ENCODE results near the gene PID1. TPM values are rescaled to one million over a fixed set of nuclear protein-coding genes. Genes with fewer than 3 reads are reported as not detected.

Gene PID1
- total RNA-seq, 2 donors from 2014 or later = 66.2 to 109 TPM

DNA sequence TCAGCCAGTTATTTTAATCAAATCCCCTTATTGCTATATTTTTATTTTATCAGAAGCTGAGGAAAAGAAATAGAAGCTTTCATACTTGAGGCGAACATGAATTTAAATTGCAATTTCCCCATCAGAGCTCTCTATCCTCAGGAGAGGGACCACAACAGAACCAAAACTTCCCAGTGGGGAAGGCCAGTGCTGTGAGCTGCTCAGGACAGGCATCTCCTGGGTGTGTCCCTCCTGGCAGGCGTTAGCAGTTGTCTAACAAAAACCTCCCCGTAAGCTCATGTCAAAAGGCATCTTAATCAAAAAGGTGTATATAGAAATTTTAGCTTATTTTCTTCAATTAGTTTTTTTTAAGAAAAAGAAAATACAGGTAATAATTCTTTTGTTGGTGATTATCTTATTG lies 93.0 kb downstream of the PID1 start:
- no peak overlapping the region for H3K4me3 ChIP-seq
- H3K27ac ChIP-seq = peak overlapping the region; percentile 16 to 54
- TF ChIP-seq CTCF (IDR thresholded peaks at IDR 0.05) = no peak
- DNase-seq (ENCODE audit: low spot score) = no peak
- ATAC-seq (ENCODE audit: insufficient number of reproducible peaks, low FRiP score, low read depth) = no peak
- no peaks in the 10 kb centered on the region for H3K36me3 ChIP-seq
- no peaks in the 10 kb centered on the region for H3K9me3 ChIP-seq
- peaks cover 5 to 91% of the 10 kb centered on the region in 2 donors for H3K4me1 ChIP-seq (ENCODE audit: control insufficient read depth in 1 of 2, low read depth in 2 of 2)
- H3K27me3 ChIP-seq (replicated peaks; ENCODE audit: insufficient read depth) = no peaks in the 10 kb centered on the region

DNA sequence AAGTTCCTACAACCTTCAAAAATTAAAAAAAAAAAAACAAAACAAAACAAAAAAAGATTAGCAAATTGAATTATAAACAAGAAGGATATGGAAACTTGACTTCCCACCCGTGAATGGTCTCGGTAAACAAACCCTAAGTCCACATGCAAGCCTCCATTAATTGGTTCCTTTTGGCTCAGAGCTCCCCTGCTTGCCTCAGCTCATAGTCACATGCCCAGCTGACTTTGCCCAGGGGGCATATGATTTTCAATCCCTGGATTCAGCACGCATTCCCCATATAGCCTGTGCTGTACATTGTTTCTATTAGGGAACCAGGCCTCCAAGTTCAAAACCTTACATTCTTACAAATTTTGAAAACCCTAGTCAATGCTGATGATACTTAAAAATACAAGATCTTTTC lies 95.0 kb downstream of the PID1 start:
- Histone ChIP-seq H3K4me1 (ENCODE audit: control insufficient read depth in 1 of 2, low read depth in 2 of 2) (peaks cover 5 to 76% of the 10 kb centered on the region in 2 donors), H3K4me3 (no peak overlapping the region), H3K36me3 (no peaks in the 10 kb centered on the region), H3K27ac (peak overlapping the region in 1 of 2 donors; percentile 50), H3K27me3 (replicated peaks; ENCODE audit: insufficient read depth) (no peaks in the 10 kb centered on the region), H3K9me3 (no peaks in the 10 kb centered on the region)
- ATAC-seq (ENCODE audit: insufficient number of reproducible peaks, low FRiP score, low read depth) = no peak
- TF ChIP-seq CTCF (IDR thresholded peaks at IDR 0.05) = no peak
- DNase-seq (ENCODE audit: low spot score) = no peak

DNA sequence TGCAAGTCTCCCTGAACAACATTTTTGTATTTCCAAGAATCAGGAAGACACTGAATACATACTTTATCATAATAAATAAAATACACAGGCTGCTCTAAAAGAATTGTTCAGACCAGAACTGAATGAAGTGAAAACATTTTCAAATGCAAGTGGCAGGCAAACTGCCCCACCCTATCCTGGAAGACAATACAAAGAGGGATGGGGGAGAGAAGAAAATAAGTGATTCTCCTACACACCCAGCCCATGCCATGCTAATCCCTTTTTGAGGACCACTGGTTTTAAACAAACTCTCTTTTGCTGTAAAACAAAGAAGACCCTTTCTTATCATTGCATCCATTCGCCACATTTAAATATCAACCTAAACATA lies 95.6 kb downstream of the PID1 start:
- Histone ChIP-seq H3K27ac (peak overlapping the region in 1 of 2 donors; percentile 50), H3K9me3 (no peaks in the 10 kb centered on the region), H3K4me3 (no peak overlapping the region), H3K4me1 (ENCODE audit: control insufficient read depth in 1 of 2, low read depth in 2 of 2) (peaks cover 10 to 77% of the 10 kb centered on the region in 2 donors), H3K36me3 (no peaks in the 10 kb centered on the region), H3K27me3 (replicated peaks; ENCODE audit: insufficient read depth) (no peaks in the 10 kb centered on the region)
- TF ChIP-seq CTCF (IDR thresholded peaks at IDR 0.05) = no peak
- ATAC-seq (ENCODE audit: insufficient number of reproducible peaks, low FRiP score, low read depth) (no peak), DNase-seq (ENCODE audit: low spot score) (no peak)

DNA sequence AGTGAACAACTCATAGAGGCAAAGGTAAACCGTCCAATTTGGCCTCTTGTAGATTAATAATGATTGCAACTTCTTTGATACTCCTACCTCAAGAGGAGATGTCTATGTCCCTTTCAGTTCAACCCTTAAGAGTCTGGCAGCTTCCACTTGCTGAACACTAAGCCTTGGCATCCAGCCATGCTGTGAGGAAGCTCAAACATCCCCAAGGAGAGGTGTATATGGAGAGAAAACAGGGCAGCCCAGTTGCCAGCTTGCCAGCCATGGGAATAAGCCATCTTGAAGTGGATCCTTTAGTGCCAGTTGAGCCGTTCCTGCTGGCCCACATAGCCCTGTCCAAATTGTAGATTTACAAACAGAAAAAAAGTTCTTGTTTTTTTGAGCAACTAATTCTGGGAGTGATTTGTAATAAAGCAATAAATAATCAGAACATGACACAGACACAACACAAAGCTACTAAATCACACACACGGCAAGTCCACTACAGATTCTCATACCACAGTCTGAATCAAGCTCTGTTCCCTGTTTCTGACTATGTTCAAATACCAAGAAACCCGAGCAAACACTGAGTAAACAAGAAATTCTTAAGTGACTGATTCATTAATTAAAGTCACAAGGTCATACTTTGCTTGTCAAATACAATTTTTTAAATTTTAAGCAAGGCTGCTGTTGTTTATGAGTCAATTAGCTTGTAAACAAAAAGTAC lies 96.1 kb downstream of the PID1 start:
- DNase-seq (ENCODE audit: low spot score) (no peak), ATAC-seq (ENCODE audit: insufficient number of reproducible peaks, low FRiP score, low read depth) (no peak)
- Histone ChIP-seq H3K27me3 (replicated peaks; ENCODE audit: insufficient read depth) (no peaks in the 10 kb centered on the region), H3K36me3 (no peaks in the 10 kb centered on the region), H3K4me1 (ENCODE audit: control insufficient read depth in 1 of 2, low read depth in 2 of 2) (peaks cover 15 to 77% of the 10 kb centered on the region in 2 donors), H3K9me3 (no peaks in the 10 kb centered on the region), H3K4me3 (peak overlapping the region; percentile 13), H3K27ac (peak overlapping the region in 1 of 2 donors; percentile 50)
- no peak for TF ChIP-seq CTCF (IDR thresholded peaks at IDR 0.05)

- no peak for TF ChIP-seq CTCF (IDR thresholded peaks at IDR 0.05)
- Histone ChIP-seq H3K4me1 (ENCODE audit: control insufficient read depth in 1 of 2, low read depth in 2 of 2) (peaks cover 20 to 77% of the 10 kb centered on the region in 2 donors), H3K27ac (peak overlapping the region in 1 of 2 donors; percentile 50), H3K36me3 (no peaks in the 10 kb centered on the region), H3K27me3 (replicated peaks; ENCODE audit: insufficient read depth) (no peaks in the 10 kb centered on the region), H3K9me3 (no peaks in the 10 kb centered on the region), H3K4me3 (no peak overlapping the region)
- ATAC-seq (ENCODE audit: insufficient number of reproducible peaks, low FRiP score, low read depth) (no peak), DNase-seq (ENCODE audit: low spot score) (no peak)
Observed at GRCh38 chr2:229173825-229174359, 97.2 kb downstream of the PID1 start.

Measured in thoracic aorta (tissue), 2 donors.